HG03139 (cell line): ENCODE measurements around the gene KIF16B.

ENCODE experiments used
- ATAC-seq: cut with Tn5 transposase; IDR thresholded peaks from one replicate; pipeline ENCODE4 v1.9.1; 2021; ENCODE audit not compliant: unreplicated experiment

KIF16B gene

DNA sequence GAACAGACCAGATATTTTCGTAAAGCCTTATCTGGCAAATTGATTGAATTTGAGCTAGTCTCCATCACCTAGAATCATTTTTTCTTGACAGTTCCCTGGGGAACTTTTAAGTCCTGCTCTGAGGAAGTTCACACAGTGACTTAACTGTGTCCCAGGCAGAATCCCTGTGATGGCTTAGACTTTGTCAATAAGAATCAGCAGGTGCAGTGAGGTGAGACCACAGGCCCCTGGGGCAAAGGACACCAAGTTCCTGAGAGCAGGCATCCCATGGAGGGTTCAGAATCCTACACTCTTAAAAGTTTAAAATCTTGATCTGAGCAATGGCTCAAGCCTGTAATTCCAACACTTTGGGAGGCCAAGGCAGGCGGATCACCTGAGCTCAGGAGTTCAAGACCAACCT, 13.0 kb downstream of the KIF16B start:
- no peak for ATAC-seq

DNA sequence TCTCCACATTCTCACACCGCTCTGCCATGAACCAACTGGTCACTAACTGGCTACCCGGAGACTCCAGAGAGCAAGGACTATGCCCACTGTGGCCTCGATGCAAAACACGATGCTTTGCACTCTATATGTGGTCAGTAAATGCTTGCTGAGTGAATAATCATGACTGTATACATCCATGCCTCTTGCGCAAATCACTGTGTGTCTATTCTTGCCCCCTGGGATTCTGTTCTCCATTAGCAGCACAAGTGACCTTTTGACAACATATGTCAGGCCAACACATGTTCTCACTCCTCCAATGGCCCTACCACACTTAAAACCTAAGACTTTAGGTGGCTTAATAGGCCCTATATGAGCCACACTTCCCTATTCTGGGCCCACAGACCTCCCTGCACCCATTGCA, 16.9 kb downstream of the KIF16B start:
- ATAC-seq: no peak

DNA sequence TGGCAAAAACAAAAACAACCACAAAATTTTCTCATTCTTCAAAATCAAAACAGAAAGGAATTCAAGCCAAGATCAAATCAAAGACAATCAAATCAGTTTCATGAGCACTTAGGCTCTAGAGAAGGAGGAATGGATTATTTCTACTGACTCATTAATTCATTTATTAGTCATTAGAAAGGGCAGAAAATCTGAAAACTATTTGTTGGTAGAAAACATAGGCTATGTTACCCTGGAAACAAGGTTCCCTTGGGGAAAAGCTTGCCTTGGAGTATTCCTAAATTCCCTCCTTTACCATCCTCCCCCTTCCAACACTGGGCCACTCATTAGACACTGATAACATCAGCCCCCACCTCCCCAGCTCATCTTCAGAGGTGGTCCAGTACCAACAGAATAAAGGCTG, 17.5 kb downstream of the KIF16B start:
- ATAC-seq: no peak

- ATAC-seq: no peak
Observed at GRCh38 chr20:16554766-16555543, 18.3 kb downstream of the KIF16B start.

GRCh38 chr20:16553684-16554083, 19.6 kb downstream of the KIF16B start:
- no peak for ATAC-seq

DNA sequence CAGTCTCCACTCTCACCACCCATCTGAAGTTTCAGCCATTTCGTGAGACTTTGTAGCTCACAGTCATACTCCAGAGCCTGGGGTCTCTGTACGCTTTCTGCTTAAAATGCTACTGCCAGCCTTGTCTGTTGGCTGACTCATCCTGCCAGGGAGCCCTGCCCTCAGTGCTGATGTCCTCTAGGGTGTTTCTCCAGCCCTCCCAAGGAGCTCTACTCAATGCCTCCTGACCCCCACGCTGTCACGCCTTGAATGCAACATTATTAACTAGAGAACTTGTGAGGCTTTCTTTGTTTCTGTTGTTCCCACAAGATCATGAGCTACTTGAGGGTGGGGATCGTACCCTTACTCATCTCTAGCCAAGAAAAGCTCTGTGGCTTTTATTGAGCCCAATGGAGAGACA, 20.1 kb downstream of the KIF16B start:
- ATAC-seq: no peak

GRCh38 chr20:16552015-16552414, 21.2 kb downstream of the KIF16B start:
- no peak for ATAC-seq

DNA sequence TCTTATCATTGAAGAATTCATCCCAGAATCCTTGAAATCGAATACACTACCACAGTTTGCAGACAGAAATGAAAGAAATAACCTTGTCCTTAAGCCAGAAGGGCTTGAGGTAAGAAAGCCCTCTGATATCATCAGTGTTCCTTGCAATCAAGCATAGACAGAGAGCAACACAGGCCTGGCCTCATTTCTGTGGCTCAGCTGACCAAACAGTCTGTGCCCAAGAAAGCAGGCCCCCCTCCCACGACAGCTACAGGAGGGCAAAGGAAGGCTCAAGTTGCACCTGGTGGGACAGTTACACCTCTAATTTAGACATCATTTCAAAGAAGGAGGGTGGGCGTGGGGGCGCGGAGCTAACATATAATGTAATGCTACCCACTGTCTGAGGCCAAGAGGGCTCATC, 21.6 kb downstream of the KIF16B start:
- no peak for ATAC-seq

GRCh38 chr20:16548068-16548672, 25.1 kb downstream of the KIF16B start:
- no peak for ATAC-seq

DNA sequence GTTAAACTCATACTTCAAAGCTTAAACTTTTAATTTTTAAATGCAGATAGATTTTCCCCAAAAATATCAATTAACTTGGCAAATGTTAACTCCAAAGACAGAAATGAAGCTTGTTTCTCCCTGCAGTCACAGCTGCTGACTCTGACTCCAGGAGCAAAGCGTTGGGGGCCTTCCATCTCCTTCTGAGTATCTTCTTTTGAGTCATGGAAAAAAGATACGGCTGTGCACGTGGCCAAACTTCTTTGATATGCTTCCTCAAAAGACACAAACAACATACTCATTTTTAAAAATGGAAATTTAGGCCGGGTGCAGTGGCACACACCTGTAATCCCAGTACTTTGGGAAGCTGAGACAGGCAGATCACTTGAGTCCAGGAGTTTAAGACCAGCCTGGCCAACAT, 28.3 kb downstream of the KIF16B start:
- ATAC-seq: no peak

DNA sequence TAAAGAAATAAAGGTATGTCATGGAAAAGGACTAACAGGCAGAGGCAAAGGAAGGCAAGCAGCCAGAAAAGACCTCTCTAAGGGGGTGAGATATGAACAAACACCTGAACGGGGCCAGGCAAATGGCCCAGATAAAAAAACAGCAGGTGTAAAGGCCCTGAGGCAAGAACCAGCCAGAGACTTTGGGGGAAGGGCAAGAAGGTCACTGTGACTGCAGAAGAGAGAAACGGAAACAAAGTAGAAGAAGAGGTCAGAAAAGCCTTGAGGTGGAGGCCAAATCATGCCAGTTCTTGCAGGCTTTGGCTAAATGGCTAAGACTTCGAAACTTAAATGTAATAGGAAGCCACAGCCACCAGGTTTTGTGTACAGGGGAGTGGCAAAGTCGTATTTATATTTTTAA, 30.8 kb downstream of the KIF16B start:
- ATAC-seq: no peak

GRCh38 chr20:16541878-16542277, 31.4 kb downstream of the KIF16B start:
- no peak for ATAC-seq

DNA sequence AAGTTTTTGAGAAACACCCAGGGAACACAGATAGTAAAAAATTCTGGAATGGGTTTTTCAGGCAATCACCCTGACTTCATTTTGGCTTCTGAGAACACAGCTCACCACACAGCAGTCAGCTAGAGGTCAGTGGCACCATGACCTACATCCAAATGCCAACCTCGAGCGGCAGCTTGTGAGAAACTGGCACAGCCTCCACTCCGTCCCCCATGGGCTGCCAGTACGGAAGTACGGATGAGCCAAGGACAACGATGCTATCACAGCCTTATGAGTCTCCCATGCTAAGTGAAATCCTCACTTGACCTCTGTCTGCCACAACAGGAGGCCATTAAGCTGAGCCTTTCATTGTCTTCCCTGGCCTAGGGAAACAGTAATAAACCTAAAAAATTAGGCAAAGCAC, 32.0 kb downstream of the KIF16B start:
- ATAC-seq: no peak

DNA sequence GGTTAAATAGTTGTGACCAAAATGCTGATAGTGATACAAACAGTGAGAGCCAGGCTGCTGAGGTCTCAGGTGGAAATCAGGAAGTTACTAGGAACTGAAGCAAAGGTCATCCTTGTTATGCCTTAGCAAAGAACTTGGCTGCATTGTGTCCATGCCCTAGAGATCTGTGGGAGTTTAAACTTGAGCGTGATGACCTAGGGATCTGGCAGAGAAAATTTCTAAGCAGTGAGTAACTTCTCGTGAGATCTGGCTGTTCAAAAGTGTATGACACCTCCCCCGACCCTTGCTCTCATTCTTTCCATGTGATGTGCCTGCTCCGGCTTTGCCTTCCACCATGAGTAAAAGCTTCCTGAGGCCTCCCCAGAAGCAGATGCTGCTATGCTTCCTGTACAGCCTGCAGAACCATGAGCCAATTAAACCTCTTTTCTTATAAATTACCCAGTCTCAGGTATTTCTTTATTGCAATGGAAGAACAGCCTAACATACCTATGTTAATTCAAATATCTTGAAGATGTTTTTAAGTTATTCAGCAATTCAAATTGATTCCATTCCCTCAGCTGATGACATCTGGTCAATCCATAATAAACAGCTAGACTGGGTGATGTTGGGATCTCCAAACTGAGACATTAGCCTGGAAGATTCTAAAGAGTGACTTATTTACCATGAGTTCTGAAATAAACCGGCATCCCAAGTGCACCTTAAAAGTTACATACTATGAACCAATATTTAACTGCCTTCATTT, 33.8 kb downstream of the KIF16B start:
- ATAC-seq: no peak

- ATAC-seq: no peak
Observed at GRCh38 chr20:16538779-16539178, 34.5 kb downstream of the KIF16B start.

DNA sequence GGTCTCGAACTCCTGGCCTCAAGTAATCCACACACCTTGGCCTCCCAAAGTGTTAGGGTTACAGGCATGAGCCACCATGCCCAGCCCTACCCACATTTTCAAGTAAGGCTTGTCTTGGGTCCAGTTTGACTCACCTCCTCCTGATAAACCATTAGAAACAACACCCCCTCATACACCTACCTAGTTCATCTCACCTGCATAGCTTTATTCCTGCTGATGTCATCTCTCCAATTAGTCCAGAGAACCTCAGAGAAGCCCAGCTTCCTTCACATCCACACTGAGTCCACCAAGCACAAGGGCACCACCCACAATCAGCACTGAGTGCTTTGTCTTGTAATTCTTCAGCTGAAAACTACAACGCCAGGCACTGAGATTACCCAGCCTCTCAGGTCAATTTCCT, 35.3 kb downstream of the KIF16B start:
- no peak for ATAC-seq

GRCh38 chr20:16537025-16537665, 36.1 kb downstream of the KIF16B start:
- no peak for ATAC-seq

- ATAC-seq: no peak
Observed at GRCh38 chr20:16535277-16535676, 38.0 kb downstream of the KIF16B start.

DNA sequence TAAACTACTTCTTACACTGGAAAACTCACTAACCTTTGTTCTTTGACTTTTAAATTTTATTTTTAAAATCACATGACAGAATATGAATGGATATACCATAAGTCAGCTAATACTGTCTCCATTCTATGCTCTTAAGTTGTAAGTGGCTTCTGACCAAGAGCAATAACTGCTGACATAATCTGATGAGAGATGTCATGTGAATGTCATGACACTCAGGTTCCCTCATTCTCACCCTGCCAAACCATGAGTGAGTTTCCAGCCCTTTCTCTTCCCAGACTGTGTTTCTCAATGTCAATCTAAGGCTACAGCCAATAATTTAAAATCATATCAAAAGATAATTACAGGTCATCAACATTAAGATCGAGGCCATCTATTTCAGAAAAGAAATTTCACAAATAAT, 39.7 kb downstream of the KIF16B start:
- ATAC-seq: no peak

GRCh38 chr20:16531485-16531884, 41.8 kb downstream of the KIF16B start:
- no peak for ATAC-seq

DNA sequence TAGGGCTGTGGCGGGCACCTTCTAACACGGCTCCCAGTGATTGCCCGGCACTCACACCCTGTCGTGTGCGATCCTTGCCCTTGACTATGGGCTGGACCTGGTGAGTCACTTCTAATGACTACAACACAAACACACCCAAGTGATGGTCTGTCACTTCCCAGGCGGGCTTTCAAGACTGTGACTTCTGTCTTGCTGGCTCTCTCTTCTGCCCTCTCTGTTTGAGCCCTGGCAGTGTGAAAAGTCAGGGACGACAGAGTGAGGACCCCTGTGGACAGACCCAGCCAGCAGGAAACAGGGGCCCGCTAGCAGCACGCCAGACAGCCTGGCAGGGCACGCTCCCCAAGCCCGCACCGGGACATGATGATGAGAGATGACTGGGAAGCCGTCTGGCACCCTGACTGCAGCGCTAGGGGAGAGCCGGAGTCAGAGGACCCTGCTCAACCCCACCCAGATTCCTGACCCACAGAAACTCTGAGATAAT, 43.0 kb downstream of the KIF16B start:
- no peak for ATAC-seq

DNA sequence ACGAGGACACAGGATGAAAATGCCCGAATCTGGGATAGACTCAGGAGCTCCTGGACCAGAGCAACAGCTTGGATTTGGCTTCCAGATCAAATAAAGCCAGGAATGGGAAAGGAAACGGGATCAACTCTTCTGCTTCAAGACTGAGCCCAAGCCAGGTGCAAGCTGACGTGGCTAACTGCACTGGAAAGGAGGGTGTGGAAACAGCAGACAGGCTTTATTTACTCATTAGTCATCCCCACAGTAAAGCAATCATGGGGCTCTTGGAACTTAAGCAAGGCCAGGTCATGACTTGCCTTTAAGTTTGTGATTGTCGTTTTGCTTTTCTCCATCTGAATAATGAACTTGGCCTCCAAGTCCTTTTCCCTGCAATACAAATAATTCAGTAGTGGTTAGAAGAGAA, 45.2 kb downstream of the KIF16B start:
- no peak for ATAC-seq
